ENCODE data around the gene MON2.

Gene MON2

GRCh38 chr12:62621101-62621638 is 154.5 kb downstream of the MON2 start:
- DNase-seq: no peak

- no peak for DNase-seq
Observed at GRCh38 chr12:62622177-62622576, 155.6 kb downstream of the MON2 start.

GRCh38 chr12:62625228-62625627 is 158.6 kb downstream of the MON2 start:
- DNase-seq: no peak

GRCh38 chr12:62627181-62627580 is 160.6 kb downstream of the MON2 start:
- DNase-seq: no peak

GRCh38 chr12:62629413-62629812 is 162.8 kb downstream of the MON2 start:
- DNase-seq: no peak

- DNase-seq: no peak
Observed at GRCh38 chr12:62629971-62630739, 163.5 kb downstream of the MON2 start.

- peak; percentile 63 for DNase-seq
Observed at GRCh38 chr12:62631471-62632410, 165.1 kb downstream of the MON2 start.

GRCh38 chr12:62632411-62632918 is 165.8 kb downstream of the MON2 start:
- no peak for DNase-seq

GRCh38 chr12:62635649-62636048 is 169.0 kb downstream of the MON2 start:
- no peak for DNase-seq

- no peak for DNase-seq
Observed at GRCh38 chr12:62637679-62638078, 171.1 kb downstream of the MON2 start.

- no peak for DNase-seq
Observed at GRCh38 chr12:62640910-62641448, 174.4 kb downstream of the MON2 start.

- no peak for DNase-seq
Observed at GRCh38 chr12:62642486-62642885, 175.9 kb downstream of the MON2 start.

GRCh38 chr12:62643486-62643885 is 176.9 kb downstream of the MON2 start:
- no peak for DNase-seq

GRCh38 chr12:62646566-62646965 is 179.9 kb downstream of the MON2 start:
- no peak for DNase-seq

GRCh38 chr12:62647586-62647985 is 181.0 kb downstream of the MON2 start:
- DNase-seq: peak; percentile 54

- no peak for DNase-seq
Observed at GRCh38 chr12:62649412-62650138, 182.9 kb downstream of the MON2 start.

All from midbrain (tissue), 1 donor.